ENCODE results near the gene ZNF2.

The ZNF2 gene

DNA sequence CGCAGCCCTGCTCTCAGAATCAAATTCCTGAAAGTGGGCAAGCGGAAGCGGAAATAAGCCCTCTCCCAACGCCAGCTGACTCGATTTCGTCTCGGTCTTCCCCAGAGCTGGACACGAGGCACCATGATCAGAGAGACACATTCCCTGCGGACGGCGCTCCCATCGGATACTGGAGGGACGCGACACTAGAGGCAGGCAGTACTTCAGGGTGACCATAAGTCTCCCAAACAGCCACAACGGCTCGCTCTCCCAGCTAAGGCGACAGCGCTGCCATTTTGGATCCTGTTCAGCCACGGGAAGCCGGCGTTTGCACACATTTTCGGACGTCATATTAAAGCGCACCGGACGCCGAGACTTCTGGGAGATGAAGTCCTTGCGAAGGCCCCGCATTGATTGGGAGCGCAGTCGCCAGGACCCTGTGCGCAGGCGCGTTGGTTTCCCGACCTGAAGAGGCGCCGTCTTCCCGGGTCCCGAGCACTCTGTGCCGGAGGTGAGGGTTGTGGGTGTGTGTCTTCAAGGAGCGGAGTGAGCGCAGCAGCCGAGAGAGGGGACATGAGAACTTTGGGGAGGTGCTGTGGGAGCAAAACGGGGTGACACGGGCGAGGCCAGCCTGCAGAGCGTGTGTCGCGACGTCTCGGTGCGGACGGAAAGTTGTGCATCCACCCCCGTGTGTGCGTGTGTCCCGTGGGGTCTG lies at the start of gene ZNF2:
TSS of gene ZNF2 (plus strand) at position 439 of the 694 bp plus-strand sequence. CDS start 10,418 bp downstream, outside the sequence.
- DNase-seq (ENCODE audit: low read depth, low spot score): peak; percentile 98

DNA sequence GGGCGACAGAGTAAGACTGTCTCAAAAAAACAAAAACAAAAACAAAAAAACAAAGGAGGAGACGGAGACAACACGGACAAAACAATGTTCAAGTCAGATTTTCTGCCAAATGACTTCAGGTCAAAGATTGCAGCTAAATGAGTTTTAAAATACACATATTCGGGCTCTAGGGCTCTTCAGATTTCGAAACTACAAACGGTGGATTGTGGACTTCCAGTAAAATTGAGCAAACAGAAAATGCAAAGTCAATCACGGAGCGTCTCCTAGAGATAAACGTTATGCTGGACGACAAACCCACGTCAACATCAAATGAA lies 44.6 kb upstream of the ZNF2 start:
- no peak for DNase-seq (ENCODE audit: low read depth, low spot score)

DNA sequence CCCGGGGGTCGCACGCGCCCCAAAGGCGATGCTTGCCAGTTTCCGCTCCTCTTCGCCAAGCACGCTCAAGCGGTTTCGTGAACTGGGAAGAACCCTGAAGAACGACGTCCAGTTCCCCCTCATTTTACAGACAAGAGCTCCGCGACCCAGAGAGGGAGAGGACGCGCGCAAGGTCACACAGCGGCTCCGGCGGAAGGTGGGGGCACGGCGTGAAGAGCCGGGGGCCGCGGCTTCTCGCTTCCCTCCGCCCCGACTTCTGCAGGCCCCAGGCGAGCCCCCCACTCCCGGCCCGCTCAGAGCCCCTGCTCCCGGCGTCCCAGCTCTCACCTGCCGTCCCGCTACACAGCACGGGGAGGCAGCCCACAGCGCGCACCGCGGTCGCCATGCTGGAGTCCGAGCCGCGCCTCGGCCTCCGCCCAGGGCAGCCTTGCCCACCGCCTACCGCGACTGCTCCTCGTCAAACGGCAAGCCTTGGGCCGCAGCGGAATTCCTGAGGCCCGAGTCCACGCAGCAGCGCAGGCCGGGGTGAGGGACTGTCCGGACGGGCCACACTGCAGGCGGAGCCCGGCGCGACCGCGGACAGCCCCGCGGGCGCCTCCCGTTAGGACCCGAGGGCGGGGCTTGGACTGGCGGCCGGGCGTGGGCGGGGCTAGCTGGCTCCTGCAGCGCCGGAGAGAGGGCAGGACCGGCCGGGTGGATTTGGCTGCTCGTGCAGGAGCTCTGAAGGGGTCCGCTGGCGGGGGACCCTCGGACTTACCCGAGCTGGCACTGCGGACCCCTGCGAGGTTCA lies 44.0 kb upstream of the ZNF2 start, which contains the start of gene MRPS5:
TSS of gene MRPS5 (minus strand) at position 402 of the 790 bp plus-strand sequence. CDS start at position 385, 17 bp downstream.
- peak; percentile 85 for DNase-seq (ENCODE audit: low read depth, low spot score)

- DNase-seq (ENCODE audit: low read depth, low spot score): no peak
Measured at GRCh38 chr2:95122197-95122551, 43.4 kb upstream of the ZNF2 start.

- no peak for DNase-seq (ENCODE audit: low read depth, low spot score)
Measured at GRCh38 chr2:95138702-95139101, 26.9 kb upstream of the ZNF2 start.

DNA sequence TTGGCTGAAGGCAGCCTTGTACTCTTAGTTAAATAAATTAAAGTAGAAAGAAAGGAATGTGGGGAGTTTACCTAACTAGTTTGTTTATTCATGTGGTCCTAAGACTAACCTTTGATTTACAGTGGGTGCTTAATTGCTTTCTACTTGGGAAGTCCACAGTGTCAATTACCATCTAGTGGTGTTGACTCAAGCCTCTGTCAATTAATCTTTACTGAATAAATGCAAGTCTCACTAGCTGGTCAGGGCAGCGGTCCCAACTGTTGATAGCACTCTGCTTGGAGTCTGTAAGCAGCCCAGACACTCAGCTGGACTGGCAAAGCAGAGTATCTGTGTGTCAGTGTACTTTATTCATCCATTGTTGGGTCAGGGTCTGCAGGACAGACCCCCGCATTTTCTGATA lies 21.8 kb upstream of the ZNF2 start:
- DNase-seq (ENCODE audit: low read depth, low spot score): no peak

GRCh38 chr2:95149397-95149984 lies 16.1 kb upstream of the ZNF2 start:
- DNase-seq (ENCODE audit: low read depth, low spot score): no peak

- no peak for DNase-seq (ENCODE audit: low read depth, low spot score)
Measured at GRCh38 chr2:95158441-95158840, 7.2 kb upstream of the ZNF2 start.

GRCh38 chr2:95158891-95159619 lies 6.6 kb upstream of the ZNF2 start:
- peak; percentile 41 for DNase-seq (ENCODE audit: low read depth, low spot score)

GRCh38 chr2:95159690-95160449 lies 5.7 kb upstream of the ZNF2 start, which contains the start of gene ZNF514:
ZNF514 (minus strand) TSS chr2:95159848; CDS start chr2:95153253, 6,595 bp downstream.
- peak; percentile 52 for DNase-seq (ENCODE audit: low read depth, low spot score)

DNA sequence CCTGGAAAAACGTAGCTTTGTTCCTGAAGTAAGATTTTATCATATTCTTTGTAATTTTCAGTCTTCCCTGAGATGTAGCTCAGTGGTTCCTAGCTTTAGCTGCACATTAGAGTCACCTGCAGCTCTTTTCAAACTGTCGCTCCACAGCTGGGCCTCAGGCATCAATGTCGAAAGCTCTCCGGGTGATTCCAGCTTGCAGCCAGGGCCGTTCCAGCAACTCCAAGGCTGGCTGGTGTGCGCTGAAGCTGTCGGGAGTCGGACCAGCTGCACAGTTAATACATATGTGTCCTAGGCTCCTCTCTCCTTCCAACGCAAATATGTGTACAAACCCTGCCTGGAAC lies 609 bp upstream of the ZNF2 start:
- DNase-seq (ENCODE audit: low read depth, low spot score): no peak

DNA sequence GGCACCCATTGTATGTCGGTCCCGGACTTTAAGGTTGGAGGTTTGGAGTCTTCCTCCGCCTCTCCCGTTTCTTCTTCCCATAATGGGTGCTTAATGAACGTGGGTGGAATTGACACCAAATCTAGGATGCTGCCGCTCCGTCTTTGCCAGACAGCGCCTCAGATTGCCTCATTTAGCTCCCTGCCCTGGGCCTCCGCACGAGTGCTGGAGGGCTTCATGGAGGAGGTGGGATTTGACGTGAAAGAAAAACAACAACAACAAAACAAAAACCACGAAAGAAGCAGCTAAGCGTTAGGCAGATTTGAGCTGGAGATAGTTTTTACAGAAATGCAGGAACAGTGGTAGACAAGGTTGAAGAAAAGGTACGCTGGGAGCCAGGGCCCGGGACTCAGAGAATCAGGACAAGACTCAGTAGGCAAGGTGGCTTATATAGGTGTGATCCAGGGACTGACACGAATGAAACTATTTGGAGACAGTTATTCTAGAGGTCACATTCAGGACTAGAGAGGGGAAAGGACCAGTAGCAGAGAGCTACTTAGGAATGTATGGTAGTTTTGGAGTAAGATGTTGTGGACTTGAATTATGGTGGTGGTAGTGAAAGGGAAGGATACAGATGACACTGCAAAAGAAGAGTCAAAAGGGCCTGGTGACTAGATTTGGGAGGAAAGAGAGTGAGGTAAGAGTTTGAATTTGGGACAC lies 605 bp downstream of the ZNF2 start:
- DNase-seq (ENCODE audit: low read depth, low spot score): no peak

GRCh38 chr2:95171902-95172301 lies 6.3 kb downstream of the ZNF2 start:
- no peak for DNase-seq (ENCODE audit: low read depth, low spot score)

DNA sequence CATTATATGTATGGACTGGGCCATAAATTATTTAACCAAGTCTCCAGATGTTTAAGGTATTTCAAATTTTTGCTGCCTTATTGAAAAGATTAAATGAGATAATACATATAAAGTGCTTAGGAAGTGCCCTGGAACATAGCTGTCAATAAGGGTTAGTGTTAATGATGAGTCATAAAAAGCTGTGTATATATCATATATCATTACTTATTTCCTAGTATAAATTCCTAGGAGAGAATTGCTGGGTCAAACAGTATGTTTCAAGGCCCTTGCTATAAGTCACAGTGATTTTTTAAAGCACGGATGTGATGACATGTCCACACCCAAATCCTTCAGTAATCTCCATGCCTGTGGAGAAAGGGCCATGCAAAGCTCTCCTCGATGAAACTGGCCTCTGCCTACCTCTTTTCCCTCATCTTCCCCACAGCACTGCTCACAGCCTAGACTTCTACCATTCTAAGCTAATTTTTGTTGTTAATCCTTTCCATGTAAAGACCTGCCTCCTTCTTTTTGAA lies 8.5 kb downstream of the ZNF2 start:
- DNase-seq (ENCODE audit: low read depth, low spot score): no peak

GRCh38 chr2:95179451-95179850 lies 13.8 kb downstream of the ZNF2 start:
- no peak for DNase-seq (ENCODE audit: low read depth, low spot score)

DNA sequence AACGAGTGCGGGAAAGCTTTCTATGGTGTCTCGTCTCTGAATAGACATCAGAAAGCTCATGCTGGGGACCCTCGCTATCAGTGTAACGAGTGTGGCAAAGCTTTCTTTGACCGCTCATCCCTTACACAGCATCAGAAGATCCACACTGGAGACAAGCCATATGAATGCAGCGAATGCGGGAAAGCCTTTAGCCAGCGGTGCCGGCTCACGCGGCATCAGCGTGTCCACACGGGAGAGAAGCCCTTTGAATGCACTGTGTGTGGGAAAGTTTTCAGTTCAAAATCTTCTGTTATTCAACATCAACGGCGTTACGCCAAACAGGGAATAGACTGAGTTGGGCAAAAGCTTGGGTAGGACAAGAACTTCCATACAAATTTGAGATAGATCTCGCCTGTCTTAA lies 16.2 kb downstream of the ZNF2 start:
- DNase-seq (ENCODE audit: low read depth, low spot score): no peak

DNA sequence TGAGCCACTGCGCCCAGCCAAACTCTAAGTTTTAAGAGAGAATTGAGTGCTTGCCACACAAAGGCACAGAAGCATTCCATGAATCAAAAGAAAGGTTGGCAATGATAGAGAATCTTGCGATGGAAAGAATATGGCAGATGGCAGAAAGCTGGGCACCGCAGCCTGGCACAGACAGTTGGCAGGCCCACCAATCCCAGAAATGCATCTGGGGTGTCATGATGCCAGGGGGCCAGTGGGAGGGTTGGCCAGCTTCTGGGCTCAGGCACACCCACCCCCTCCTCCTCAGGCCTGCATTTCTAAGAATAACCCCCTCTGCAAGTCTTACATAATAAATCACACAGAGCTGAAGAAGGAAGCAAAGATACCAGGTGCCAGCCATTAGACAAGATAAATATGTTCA lies 19.6 kb downstream of the ZNF2 start:
- no peak for DNase-seq (ENCODE audit: low read depth, low spot score)

DNA sequence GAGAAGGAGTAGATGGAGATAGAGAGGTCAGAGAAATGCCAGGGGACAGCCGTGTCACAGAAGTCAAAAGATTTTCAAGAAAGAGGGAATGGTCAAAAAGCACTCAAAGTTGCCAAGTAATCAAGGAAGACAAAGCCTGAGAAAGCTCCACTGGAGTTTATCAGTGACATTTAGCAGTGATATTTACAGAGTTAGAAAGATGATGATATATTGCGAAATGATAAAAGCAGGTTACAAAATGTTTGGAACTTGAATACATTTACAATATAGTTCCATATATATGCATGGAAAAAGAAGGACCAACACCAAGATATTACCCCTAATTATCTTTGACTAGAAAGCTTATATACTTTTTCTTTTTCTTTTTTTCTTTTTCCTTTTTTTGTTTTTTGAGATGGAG lies 20.4 kb downstream of the ZNF2 start:
- no peak for DNase-seq (ENCODE audit: low read depth, low spot score)

GRCh38 chr2:95192956-95193355 lies 27.3 kb downstream of the ZNF2 start:
- peak; percentile 62 for DNase-seq (ENCODE audit: low read depth, low spot score)

DNA sequence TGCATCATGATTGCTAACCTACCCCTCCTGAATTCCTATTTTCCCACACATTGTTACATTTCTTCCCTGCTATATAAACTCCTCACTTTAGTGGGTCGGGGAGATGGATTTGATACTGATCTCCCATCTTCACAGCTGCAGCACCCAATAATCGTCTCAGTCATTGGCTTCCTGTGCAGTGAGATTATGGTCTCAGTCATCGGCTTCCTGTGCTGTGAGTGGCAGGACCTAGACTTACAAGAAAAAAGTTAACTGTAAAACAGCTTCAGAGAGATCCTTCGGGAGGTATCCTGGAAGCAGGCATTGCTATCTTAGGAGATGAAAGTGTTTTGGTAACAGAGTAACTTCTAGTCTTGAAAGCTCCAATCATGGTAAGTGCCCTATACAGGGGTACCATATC lies 38.3 kb downstream of the ZNF2 start:
- no peak for DNase-seq (ENCODE audit: low read depth, low spot score)

DNA sequence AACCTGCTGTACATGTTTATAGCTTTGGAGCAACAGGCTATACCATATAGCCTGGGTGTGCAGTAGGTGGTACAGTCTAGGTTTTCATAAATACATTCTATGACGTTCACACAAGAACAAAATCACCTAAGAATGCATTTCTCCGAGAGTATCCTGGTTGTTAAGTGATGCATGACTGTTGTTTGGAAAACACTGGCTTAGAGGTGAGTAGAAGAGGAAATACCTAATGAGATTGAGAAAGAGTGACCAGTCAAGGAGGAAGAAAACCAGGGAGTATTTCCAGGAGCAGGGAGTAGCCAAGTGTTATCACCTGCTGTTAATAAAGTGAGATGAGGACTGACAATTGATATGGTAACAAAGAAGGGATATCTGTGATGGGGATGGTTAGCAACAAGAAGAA lies 38.8 kb downstream of the ZNF2 start:
- no peak for DNase-seq (ENCODE audit: low read depth, low spot score)

All from ELF-1 (cell line).